Measurements from ENCODE around the gene PPP1R3C. TPM values are rescaled to one million over a fixed set of nuclear protein-coding genes. Genes with fewer than 3 reads are reported as not detected.

The PPP1R3C gene
- total RNA-seq, 1 donor from 2014 or later: 3.7 TPM

GRCh38 chr10:91629715-91630549 is 2.9 kb downstream of the PPP1R3C start:
- peaks cover 7% of the 10 kb centered on the region for H3K36me3 ChIP-seq (ENCODE audit: insufficient read depth, low read length)
- no peak overlapping the region for H3K4me3 Mint-ChIP-seq (ENCODE audit: unreplicated experiment)
- H3K4me3 ChIP-seq (ENCODE audit: insufficient read depth, low read depth, low read length): no peak overlapping the region
- peaks cover 8% of the 10 kb centered on the region for H3K4me1 ChIP-seq (ENCODE audit: insufficient read depth, low read length)
- FAIRE-seq: peak; percentile 23
- H3K79me2 ChIP-seq (ENCODE audit: insufficient read depth, low read length): peaks cover 4% of the 10 kb centered on the region
- H3K36me3 Mint-ChIP-seq (ENCODE audit: low read depth, unreplicated experiment): peaks cover 12% of the 10 kb centered on the region
- TF ChIP-seq EZH2 (IDR thresholded peaks at IDR 0.05; ENCODE audit: insufficient read depth, low read length) (no peak), CTCF (IDR thresholded peaks at IDR 0.05; ENCODE audit: insufficient read depth, low read depth, low read length) (no peak)
- H4K20me1 ChIP-seq (ENCODE audit: insufficient read depth, low read length): no peaks in the 10 kb centered on the region
- H3K27ac ChIP-seq (ENCODE audit: low read depth, low read length): no peak overlapping the region
- H3K9me3 Mint-ChIP-seq (ENCODE audit: unreplicated experiment): peaks cover 7% of the 10 kb centered on the region
- no peaks in the 10 kb centered on the region for H3K9me3 ChIP-seq (ENCODE audit: insufficient read depth, low read depth, low read length)
- H3K27me3 ChIP-seq (ENCODE audit: insufficient read depth, low read length): no peaks in the 10 kb centered on the region
- no peak overlapping the region for H3K4me2 ChIP-seq (ENCODE audit: low read length)
- H3K27ac Mint-ChIP-seq (ENCODE audit: unreplicated experiment): no peak overlapping the region
- peaks cover 2% of the 10 kb centered on the region for H3K4me1 Mint-ChIP-seq (ENCODE audit: low read depth, unreplicated experiment)
- H3K9ac ChIP-seq (ENCODE audit: low read length): no peak overlapping the region
- no peak overlapping the region for H2AFZ ChIP-seq (ENCODE audit: low read depth, low read length)
- H3K27me3 Mint-ChIP-seq (ENCODE audit: low read depth, unreplicated experiment): peaks cover 4% of the 10 kb centered on the region
- no peak for DNase-seq (ENCODE audit: low read depth)

- FAIRE-seq: no peak
- no peak overlapping the region for H3K9ac ChIP-seq (ENCODE audit: low read length)
- H3K79me2 ChIP-seq (ENCODE audit: insufficient read depth, low read length): peaks cover 4% of the 10 kb centered on the region
- H3K9me3 Mint-ChIP-seq (ENCODE audit: unreplicated experiment): peaks cover 7% of the 10 kb centered on the region
- H3K27ac Mint-ChIP-seq (ENCODE audit: unreplicated experiment): no peak overlapping the region
- no peak overlapping the region for H3K4me2 ChIP-seq (ENCODE audit: low read length)
- H3K4me3 ChIP-seq (ENCODE audit: insufficient read depth, low read depth, low read length): no peak overlapping the region
- no peak overlapping the region for H3K4me3 Mint-ChIP-seq (ENCODE audit: unreplicated experiment)
- peaks cover 4% of the 10 kb centered on the region for H3K27me3 Mint-ChIP-seq (ENCODE audit: low read depth, unreplicated experiment)
- TF ChIP-seq EZH2 (IDR thresholded peaks at IDR 0.05; ENCODE audit: insufficient read depth, low read length) (no peak), CTCF (IDR thresholded peaks at IDR 0.05; ENCODE audit: insufficient read depth, low read depth, low read length) (no peak)
- no peak overlapping the region for H3K27ac ChIP-seq (ENCODE audit: low read depth, low read length)
- no peaks in the 10 kb centered on the region for H3K9me3 ChIP-seq (ENCODE audit: insufficient read depth, low read depth, low read length)
- DNase-seq (ENCODE audit: low read depth): no peak
- peaks cover 4% of the 10 kb centered on the region for H3K4me1 ChIP-seq (ENCODE audit: insufficient read depth, low read length)
- H2AFZ ChIP-seq (ENCODE audit: low read depth, low read length): no peak overlapping the region
- H3K4me1 Mint-ChIP-seq (ENCODE audit: low read depth, unreplicated experiment): peaks cover 2% of the 10 kb centered on the region
- no peaks in the 10 kb centered on the region for H4K20me1 ChIP-seq (ENCODE audit: insufficient read depth, low read length)
- no peaks in the 10 kb centered on the region for H3K27me3 ChIP-seq (ENCODE audit: insufficient read depth, low read length)
- H3K36me3 Mint-ChIP-seq (ENCODE audit: low read depth, unreplicated experiment): peaks cover 12% of the 10 kb centered on the region
- peaks cover 7% of the 10 kb centered on the region for H3K36me3 ChIP-seq (ENCODE audit: insufficient read depth, low read length)
These were observed 4.5 kb downstream of the PPP1R3C start for GRCh38 chr10:91628383-91628782.
